Aorta (tissue), 5 donors: Measurements from ENCODE around the gene MAP6. TPM values are rescaled to one million over a fixed set of nuclear protein-coding genes. Genes with fewer than 3 reads are reported as not detected.
"Not testable (repeated sequence)": the region's sequence is repeated elsewhere in the genome, so short reads cannot be mapped to it uniquely, and the experiment has no call there.

Experiments
- ATAC-seq: fragments of 200-7000 bp; cut with Tn5 transposase; one replicate; pipeline ENCODE4 v1.9.1; 2022; ENCODE audit warnings: moderate library complexity; ENCODE audit not compliant: low FRiP score
- DNase-seq, 2 donors: peaks; one replicate each; pipeline ENCODE4 v3.0.0-alpha.2; 2020
- H3K27ac ChIP-seq, 2 donors: one replicate each; pipeline ENCODE4 v1.5.1; 2013; ENCODE audit warnings: low read length in 2 of 2, mild to moderate bottlenecking in 2 of 2, moderate library complexity in 2 of 2, control low read depth in 1 of 2, inconsistent platforms in 1 of 2, low read depth in 1 of 2
- H3K27me3 ChIP-seq, 2 donors: one replicate each; pipeline ENCODE4 v1.6.1; 2013; ENCODE audit warnings: control low read depth in 1 of 2, low read length in 1 of 2, mild to moderate bottlenecking in 1 of 2, moderate library complexity in 1 of 2; ENCODE audit not compliant: insufficient read depth in 2 of 2, control insufficient read depth in 1 of 2
- H3K36me3 ChIP-seq, 2 donors: one replicate each; pipeline ENCODE4 v1.6.1; 2013; ENCODE audit warnings: control low read depth in 1 of 2, low read length in 1 of 2, mild to moderate bottlenecking in 1 of 2; ENCODE audit not compliant: insufficient read depth in 2 of 2, control insufficient read depth in 1 of 2
- H3K4me1 ChIP-seq, 2 donors: one replicate each; pipeline ENCODE4 v1.6.1; 2013; ENCODE audit warnings: low read length in 2 of 2, control low read depth in 1 of 2, mild to moderate bottlenecking in 1 of 2, moderate library complexity in 1 of 2; ENCODE audit not compliant: insufficient read depth in 2 of 2, control insufficient read depth in 1 of 2
- H3K4me3 ChIP-seq, 2 donors: one replicate each; pipeline ENCODE4 v1.5.1; 2013; ENCODE audit warnings: low read length in 2 of 2, control low read depth in 1 of 2, mild to moderate bottlenecking in 1 of 2
- H3K9me3 ChIP-seq: one replicate; pipeline ENCODE4 v1.6.1; 2013; ENCODE audit warnings: mild to moderate bottlenecking, low read length; ENCODE audit not compliant: control insufficient read depth
- WGBS, 2 donors: extraction: QIAGEN DNeasy Blood & Tissue Kit; methylation state at CpG; one replicate each; pipeline ENCODE4 v1.1.7; 2013; 5-methylcytosine and 5-hydroxymethylcytosine counted together
- intact Hi-C, 2 donors: fragments of 100-400 bp; cut with DNase I; formaldehyde crosslinking; loops; one replicate each; pipeline versions ENCODE4 v1.14.2 to v1.15.0; 2022
- polyA plus RNA-seq, 2 donors: library from polyadenylated mRNA; stranded (reverse); fragments of 200-250 nt; gene quantifications; one replicate each; pipeline ENCODE4 v1.2.3, GENCODE V29; 2013
- total RNA-seq, 2 donors: library from RNA; stranded (reverse); fragmentation: NEBNext Ultra II Directional; extraction: Animal tissue kit (Norgen Biotek cat#: 25700); gene quantifications; one replicate each; pipeline ENCODE4 v1.2.1, GENCODE V29; 2021
- donor health status: healthy with polysubstance abuse.
- donor health status: Bipolar disorder and iron deficiency.
- donor health status: DM: no; HTN: no; CAD: no.
- donor health status: DM: no; HTN: no; CAD: no.
- donor health status: DM: yes; HTN: yes; CAD: no.

Gene MAP6
- total and polyA plus RNA-seq, 4 donors, result 6.4 to 16.7 (median 11.3) TPM

- Histone ChIP-seq H3K9me3 (no peaks in the 10 kb centered on the region), H3K27ac (no peak overlapping the region), H3K36me3 (no peaks in the 10 kb centered on the region), H3K27me3 (no peaks in the 10 kb centered on the region), H3K4me3 (no peak overlapping the region), H3K4me1 (no peaks in the 10 kb centered on the region)
- intact Hi-C loops, result loop anchor here in 1 of 2 donors (5.0 kb wide), 1 partner anchor 82 kb away; the partner anchor contains the start of gene MAP6
- ATAC-seq (no peak), DNase-seq (peak in 1 of 2 donors; percentile 42)
- WGBS, 2 donors, result 70 to 79% methylated on average over 8 of the region's 8 CpGs
Observed at GRCh38 chr11:75585293-75585670, 83.6 kb downstream of the MAP6 start.

DNA sequence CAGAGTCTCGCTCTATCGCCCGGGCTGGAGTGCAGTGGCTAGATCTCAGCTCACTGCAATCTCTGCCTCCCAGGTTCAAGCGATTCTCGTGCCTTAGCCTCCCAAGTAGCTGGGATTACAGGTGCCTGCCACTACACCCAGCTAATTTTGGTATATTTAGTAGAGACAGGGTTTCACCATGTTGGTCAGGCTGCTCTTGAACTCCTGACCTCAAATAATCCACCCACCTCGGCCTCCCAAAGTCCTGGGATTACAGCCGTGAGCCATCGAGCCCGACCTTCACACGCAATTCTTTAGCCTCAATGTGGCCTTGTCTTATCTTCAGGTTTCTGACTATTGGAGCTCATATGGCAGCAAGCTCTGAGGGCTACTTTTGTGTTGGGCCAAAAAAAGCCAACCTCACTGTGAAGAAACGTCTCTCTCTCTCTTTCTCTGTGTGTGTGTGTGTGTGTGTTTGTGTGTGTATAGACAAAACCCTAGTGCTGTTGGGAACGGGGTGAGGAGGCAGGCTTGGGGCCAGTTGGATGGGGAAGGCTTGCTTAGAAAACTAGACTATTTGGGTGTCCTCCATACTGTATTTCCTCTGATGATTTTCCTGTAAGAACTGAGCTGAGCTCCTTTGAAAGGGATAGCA, 84.1 kb downstream of the MAP6 start:
- peak in 1 of 2 donors; percentile 53 for DNase-seq
- H3K27ac ChIP-seq, H3K9me3 ChIP-seq, H3K27me3 ChIP-seq, ATAC-seq, H3K4me1 ChIP-seq, H3K4me3 ChIP-seq, H3K36me3 ChIP-seq: not testable (repeated sequence)
- intact Hi-C loops, result loop anchor here (5.0 kb wide), 1 partner anchor 83 kb away; the partner anchor contains the start of gene MAP6 (in 2 of the 2)
- WGBS, 2 donors, result 63 to 72% methylated on average over 12 of the region's 12 CpGs

- no peaks in the 10 kb centered on the region for H3K36me3 ChIP-seq
- H3K4me1 ChIP-seq, result no peaks in the 10 kb centered on the region
- H3K9me3 ChIP-seq, result no peaks in the 10 kb centered on the region
- no peaks in the 10 kb centered on the region for H3K27me3 ChIP-seq
- peak overlapping the region; percentile 68 to 81 for H3K4me3 ChIP-seq
- intact Hi-C loops, result loop anchor here in 1 of 2 donors (5.0 kb wide), 1 partner anchor 83 kb away; the partner anchor contains the start of gene MAP6
- ATAC-seq, result peak; percentile 85
- WGBS, 2 donors, result 18 to 20% methylated on average over 37 to 42 of the region's 42 CpGs
- peak overlapping the region; percentile 81 to 98 for H3K27ac ChIP-seq
- peak; percentile 86 for DNase-seq
Observed at GRCh38 chr11:75583718-75584658, 84.8 kb downstream of the MAP6 start.

DNA sequence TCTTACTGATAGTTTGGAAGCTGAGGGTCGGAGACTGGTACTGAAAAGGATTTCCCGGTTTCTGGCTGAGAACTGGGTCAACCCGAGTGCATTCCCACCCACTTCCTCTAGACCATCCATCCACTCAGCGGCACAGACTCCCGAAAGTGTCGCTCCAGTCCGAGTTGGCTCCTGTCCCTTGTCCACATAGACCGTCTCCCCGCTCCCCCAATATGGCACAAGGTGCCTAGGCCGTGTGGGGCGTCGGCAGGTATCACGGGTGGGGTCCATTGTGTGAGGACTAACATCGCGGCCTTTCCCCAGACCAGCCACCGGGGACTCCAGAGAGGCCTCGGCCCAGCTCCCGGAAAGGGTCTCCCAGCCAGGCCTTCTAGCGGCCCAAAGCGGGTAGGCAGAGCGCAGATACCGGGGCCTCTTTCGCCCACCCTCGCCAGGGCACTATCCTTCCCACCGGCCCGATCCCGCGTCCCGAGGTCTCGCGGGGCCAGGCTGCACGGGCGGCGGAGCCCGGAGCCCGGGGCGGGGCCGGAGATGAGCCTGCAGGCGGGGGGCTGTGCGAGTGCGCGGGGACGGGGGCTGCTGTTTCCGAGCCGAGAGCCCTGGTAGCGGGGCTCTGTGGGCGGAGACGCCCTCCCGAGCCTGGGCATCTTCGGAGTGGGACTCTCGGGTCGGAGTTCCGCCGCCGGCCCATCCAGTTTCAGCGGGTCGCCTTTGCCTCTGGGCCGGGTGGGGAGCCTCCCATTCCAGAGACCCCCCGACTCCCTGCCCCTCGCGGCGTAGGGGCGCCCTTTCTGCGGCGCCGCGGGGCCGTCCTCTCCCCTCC, 85.7 kb downstream of the MAP6 start:
- peak overlapping the region; percentile 68 to 81 for H3K4me3 ChIP-seq
- peak overlapping the region; percentile 81 to 98 for H3K27ac ChIP-seq
- H3K4me1 ChIP-seq, result no peaks in the 10 kb centered on the region
- DNase-seq (peak; percentile 81 to 90), ATAC-seq (peak; percentile 91)
- WGBS, 2 donors, result 1 to 2% methylated on average over 43 to 68 of the region's 68 CpGs
- no peaks in the 10 kb centered on the region for H3K9me3 ChIP-seq
- H3K36me3 ChIP-seq, result no peaks in the 10 kb centered on the region
- H3K27me3 ChIP-seq, result no peaks in the 10 kb centered on the region
- intact Hi-C loops, result loop anchor here in 1 of 2 donors (5.0 kb wide), 1 partner anchor 84 kb away; the partner anchor contains the start of gene MAP6

DNA sequence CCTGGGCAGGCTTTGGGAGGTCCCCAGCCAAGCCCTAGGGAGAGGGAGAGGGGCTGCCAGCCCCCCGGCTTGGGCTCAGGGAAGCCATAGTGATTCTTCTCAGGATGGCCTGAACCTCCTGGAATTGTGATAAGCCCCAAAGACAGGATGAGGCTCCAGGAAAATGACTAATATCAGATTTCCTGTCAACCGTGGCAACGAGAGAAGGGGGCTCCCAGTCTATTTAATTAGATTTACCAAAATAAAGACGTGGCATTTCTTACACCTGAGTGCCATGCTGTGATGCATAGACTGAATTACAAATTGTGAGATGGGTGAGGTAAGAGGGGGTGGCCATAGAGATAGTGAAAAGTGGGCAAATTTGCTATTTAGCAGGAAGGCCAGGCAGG, 86.3 kb downstream of the MAP6 start:
- 50 to 52% methylated on average over 4 of the region's 4 CpGs for WGBS, 2 donors
- ATAC-seq, result no peak
- Histone ChIP-seq H3K27ac (no peak overlapping the region), H3K27me3 (no peaks in the 10 kb centered on the region), H3K4me3 (no peak overlapping the region), H3K4me1 (no peaks in the 10 kb centered on the region), H3K9me3 (no peaks in the 10 kb centered on the region), H3K36me3 (no peaks in the 10 kb centered on the region)
- DNase-seq, result no peak
- intact Hi-C loops, result loop anchor here in 1 of 2 donors (5.0 kb wide), 1 partner anchor 85 kb away; the partner anchor contains the start of gene MAP6

DNA sequence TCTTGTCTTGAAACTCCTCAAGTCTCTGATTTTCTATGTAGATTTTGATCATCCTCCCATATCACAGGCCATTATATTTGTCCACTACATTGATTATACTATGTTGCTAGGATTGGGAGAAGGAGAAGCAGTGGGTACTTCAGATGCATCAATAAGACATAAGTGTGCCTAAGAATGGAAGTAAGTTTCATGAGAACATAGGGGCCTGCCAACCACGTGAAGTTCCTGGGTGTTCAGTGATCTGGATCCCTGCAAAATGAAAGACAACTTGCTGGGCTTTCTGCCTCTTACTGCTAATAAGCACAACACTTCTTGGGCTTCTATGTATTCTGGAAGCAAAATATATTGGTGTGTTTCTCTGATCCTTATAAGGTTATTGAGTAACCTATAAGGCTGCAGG, 89.0 kb downstream of the MAP6 start:
- 68 to 83% methylated on average over 1 of the region's 1 CpG for WGBS, 2 donors
- H3K9me3 ChIP-seq, result no peaks in the 10 kb centered on the region
- no peaks in the 10 kb centered on the region for H3K4me1 ChIP-seq
- intact Hi-C loops, result loop anchor here in 1 of 2 donors (5.0 kb wide), 1 partner anchor 87 kb away; the partner anchor contains the start of gene MAP6
- H3K27ac ChIP-seq, result no peak overlapping the region
- no peaks in the 10 kb centered on the region for H3K36me3 ChIP-seq
- H3K4me3 ChIP-seq, result no peak overlapping the region
- H3K27me3 ChIP-seq, result no peaks in the 10 kb centered on the region
- no peak for ATAC-seq
- DNase-seq, result no peak

DNA sequence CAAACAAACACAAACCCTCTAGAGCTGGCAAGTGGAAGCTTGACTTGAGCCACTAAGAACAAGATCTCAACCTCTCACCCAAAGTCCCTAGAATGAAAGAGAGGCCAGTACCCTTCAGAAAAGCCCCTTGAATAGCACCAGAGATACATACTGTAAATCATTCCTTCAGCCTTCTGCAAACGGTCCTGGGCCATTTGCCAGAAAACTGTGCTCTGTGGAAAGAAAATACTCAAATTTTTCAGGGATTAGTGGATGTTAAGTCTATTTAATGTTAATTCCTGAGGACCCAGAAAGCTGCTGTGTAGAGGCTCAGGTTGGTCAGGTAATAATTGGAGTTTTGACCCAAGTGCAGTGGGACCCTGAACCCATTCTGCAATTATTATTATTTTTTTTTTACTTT, 89.9 kb downstream of the MAP6 start:
- Histone ChIP-seq H3K27ac (no peak overlapping the region), H3K9me3 (no peaks in the 10 kb centered on the region), H3K4me1 (no peaks in the 10 kb centered on the region), H3K4me3 (no peak overlapping the region), H3K27me3 (no peaks in the 10 kb centered on the region), H3K36me3 (no peaks in the 10 kb centered on the region)
- DNase-seq (no peak), ATAC-seq (no peak)
- 3 to 9% methylated on average over 1 of the region's 1 CpG for WGBS, 2 donors
- intact Hi-C loops, result no loop called here

DNA sequence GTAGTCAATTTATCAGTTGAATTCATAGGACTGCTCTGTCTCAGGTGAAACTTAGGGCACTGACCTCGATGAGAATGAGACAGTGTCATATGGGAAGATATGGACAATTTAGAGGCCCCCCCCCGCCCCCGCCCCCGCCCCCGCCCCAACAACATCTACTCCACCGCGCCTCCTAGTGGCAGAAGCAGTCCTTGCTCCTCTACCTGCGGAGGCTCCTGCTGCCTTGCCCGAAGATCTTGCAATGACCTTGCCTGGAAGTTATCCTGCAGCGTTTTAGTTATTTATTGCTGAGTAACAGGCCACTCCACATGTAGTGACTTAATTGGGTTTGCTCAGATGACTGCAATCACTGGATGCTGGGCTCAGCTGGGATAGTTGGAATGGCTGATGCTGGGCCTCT, 91.6 kb downstream of the MAP6 start:
- DNase-seq (peak; percentile 58 to 89), ATAC-seq (no peak)
- intact Hi-C loops, result loop anchor here in 1 of 2 donors (2.0 kb wide), 1 partner anchor 30 kb away; no protein-coding TSS in a partner anchor
- no peaks in the 10 kb centered on the region for H3K4me1 ChIP-seq
- no peak overlapping the region for H3K4me3 ChIP-seq
- peaks cover 2 to 5% of the 10 kb centered on the region in 2 donors for H3K36me3 ChIP-seq
- H3K27me3 ChIP-seq, result no peaks in the 10 kb centered on the region
- H3K9me3 ChIP-seq, result no peaks in the 10 kb centered on the region
- H3K27ac ChIP-seq, result no peak overlapping the region
- 9 to 12% methylated on average over 10 of the region's 10 CpGs for WGBS, 2 donors
